Loucy (cell line): Measurements from ENCODE around the gene CMTM7.

Source experiments
- H2AFZ ChIP-seq: fragments of 200-600 bp; sonication (generic); 2 replicates; pipeline ENCODE4 v1.6.0; 2016; ENCODE audit warnings: antibody characterized with exemption, mild to moderate bottlenecking, low read length, moderate library complexity
- H3F3A ChIP-seq: fragments of 200-600 bp; 2 replicates; pipeline ENCODE4 v1.6.0; 2016; ENCODE audit warnings: antibody characterized with exemption, low read depth, mild to moderate bottlenecking
- H3K27me3 ChIP-seq: fragments of 200-600 bp; sonication (generic); 2 replicates; pipeline ENCODE4 v1.6.1; 2014; ENCODE audit warnings: low read length, mild to moderate bottlenecking; ENCODE audit not compliant: insufficient read depth, poor library complexity, severe bottlenecking
- H3K36me3 ChIP-seq: fragments of 200-600 bp; sonication (generic); 2 replicates; pipeline ENCODE4 v1.6.1; 2016; ENCODE audit warnings: low read length; ENCODE audit not compliant: insufficient read depth
- H3K4me1 ChIP-seq: fragments of 200-600 bp; sonication (generic); 2 replicates; pipeline ENCODE4 v1.5.1; 2014; ENCODE audit warnings: low read length, mild to moderate bottlenecking; ENCODE audit not compliant: insufficient read depth, poor library complexity, severe bottlenecking
- H3K4me2 ChIP-seq: fragments of 200-600 bp; sonication (generic); 2 replicates; pipeline ENCODE4 v1.6.0; 2014; ENCODE audit warnings: antibody characterized with exemption, low read length, low read depth, mild to moderate bottlenecking; ENCODE audit not compliant: poor library complexity, severe bottlenecking
- H3K4me3 ChIP-seq: fragments of 200-600 bp; sonication (generic); 2 replicates; pipeline ENCODE4 v1.5.1; 2014; ENCODE audit warnings: low read length, mild to moderate bottlenecking, mixed read lengths; ENCODE audit not compliant: poor library complexity, severe bottlenecking
- H3K79me2 ChIP-seq: fragments of 200-600 bp; sonication (generic); 2 replicates; pipeline ENCODE4 v1.6.1; 2014; ENCODE audit warnings: low read length; ENCODE audit not compliant: insufficient read depth
- H3K9ac ChIP-seq: fragments of 200-600 bp; sonication (generic); 2 replicates; pipeline ENCODE4 v1.6.0; 2014; ENCODE audit warnings: mild to moderate bottlenecking, low read depth, low read length, moderate library complexity; ENCODE audit not compliant: poor library complexity, severe bottlenecking
- H3K9me2 ChIP-seq: fragments of 200-600 bp; sonication (generic); replicated peaks from 2 replicates; pipeline ENCODE4 v1.6.1; 2016; ENCODE audit warnings: low read depth, low read length, mixed read lengths
- H3K9me3 ChIP-seq: fragments of 200-600 bp; sonication (generic); 2 replicates; pipeline ENCODE4 v1.6.1; 2014; ENCODE audit warnings: mild to moderate bottlenecking, antibody characterized with exemption, low read length, low read depth; ENCODE audit not compliant: insufficient read depth
- H4K20me1 ChIP-seq: fragments of 200-600 bp; sonication (generic); 2 replicates; pipeline ENCODE4 v1.6.0; 2014; ENCODE audit warnings: antibody characterized with exemption, low read length, mild to moderate bottlenecking; ENCODE audit not compliant: insufficient read depth, poor library complexity, severe bottlenecking
- EZH2phosphoT487 ChIP-seq: fragments of 200-600 bp; IDR thresholded peaks from 2 replicates; pipeline ENCODE4 v1.6.1; 2018; ENCODE audit warnings: antibody characterized with exemption, mild to moderate bottlenecking, moderate library complexity, borderline replicate concordance
- TF ChIP-seq, protein P1 (sequence below): fragments of 200-600 bp; sonication (generic); conservative IDR thresholded peaks from 2 replicates; pipeline ENCODE4 v1.5.1; 2014; ENCODE audit warnings: mild to moderate bottlenecking, antibody characterized with exemption, low read length

Gene CMTM7

DNA sequence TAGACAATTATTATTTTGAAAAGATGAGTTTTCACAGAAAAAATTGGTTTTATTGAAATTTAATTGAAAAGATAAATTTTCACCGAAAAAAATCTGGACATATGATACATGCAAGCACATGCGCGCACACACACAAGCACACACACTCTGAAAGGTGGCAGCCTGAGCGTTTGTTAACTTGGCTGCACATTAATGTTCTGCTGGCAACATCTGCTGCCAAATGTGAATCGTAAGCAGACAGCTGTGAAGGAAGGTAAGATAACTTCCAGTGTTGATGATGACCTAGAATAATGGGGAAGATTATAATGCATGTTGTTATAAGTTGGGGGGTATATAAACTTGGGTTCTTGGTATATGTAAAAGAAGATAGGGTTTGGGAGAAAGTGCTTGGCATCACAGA lies 18.4 kb upstream of the CMTM7 start:
- TF ChIP-seq, protein P1, sequence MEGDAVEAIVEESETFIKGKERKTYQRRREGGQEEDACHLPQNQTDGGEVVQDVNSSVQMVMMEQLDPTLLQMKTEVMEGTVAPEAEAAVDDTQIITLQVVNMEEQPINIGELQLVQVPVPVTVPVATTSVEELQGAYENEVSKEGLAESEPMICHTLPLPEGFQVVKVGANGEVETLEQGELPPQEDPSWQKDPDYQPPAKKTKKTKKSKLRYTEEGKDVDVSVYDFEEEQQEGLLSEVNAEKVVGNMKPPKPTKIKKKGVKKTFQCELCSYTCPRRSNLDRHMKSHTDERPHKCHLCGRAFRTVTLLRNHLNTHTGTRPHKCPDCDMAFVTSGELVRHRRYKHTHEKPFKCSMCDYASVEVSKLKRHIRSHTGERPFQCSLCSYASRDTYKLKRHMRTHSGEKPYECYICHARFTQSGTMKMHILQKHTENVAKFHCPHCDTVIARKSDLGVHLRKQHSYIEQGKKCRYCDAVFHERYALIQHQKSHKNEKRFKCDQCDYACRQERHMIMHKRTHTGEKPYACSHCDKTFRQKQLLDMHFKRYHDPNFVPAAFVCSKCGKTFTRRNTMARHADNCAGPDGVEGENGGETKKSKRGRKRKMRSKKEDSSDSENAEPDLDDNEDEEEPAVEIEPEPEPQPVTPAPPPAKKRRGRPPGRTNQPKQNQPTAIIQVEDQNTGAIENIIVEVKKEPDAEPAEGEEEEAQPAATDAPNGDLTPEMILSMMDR = no peak
- no peaks in the 10 kb centered on the region for H3K9me3 ChIP-seq
- H4K20me1 ChIP-seq = no peaks in the 10 kb centered on the region
- no peaks in the 10 kb centered on the region for H3K27me3 ChIP-seq
- H3K9me2 ChIP-seq = no peaks in the 10 kb centered on the region
- H3K9ac ChIP-seq = no peak overlapping the region
- no peak overlapping the region for H3K4me2 ChIP-seq
- no peaks in the 10 kb centered on the region for H3F3A ChIP-seq
- H2AFZ ChIP-seq = no peak overlapping the region
- no peaks in the 10 kb centered on the region for H3K36me3 ChIP-seq
- no peaks in the 10 kb centered on the region for H3K4me1 ChIP-seq
- no peaks in the 10 kb centered on the region for H3K79me2 ChIP-seq
- H3K4me3 ChIP-seq = no peak overlapping the region

- Histone ChIP-seq H4K20me1 (no peaks in the 10 kb centered on the region), H3K36me3 (no peaks in the 10 kb centered on the region), H3K9me2 (no peaks in the 10 kb centered on the region), H3K79me2 (no peaks in the 10 kb centered on the region), H2AFZ (no peak overlapping the region), H3K4me2 (no peak overlapping the region), H3K9ac (no peak overlapping the region), H3F3A (no peaks in the 10 kb centered on the region), H3K4me3 (no peak overlapping the region), H3K4me1 (no peaks in the 10 kb centered on the region), H3K9me3 (no peaks in the 10 kb centered on the region), H3K27me3 (no peaks in the 10 kb centered on the region)
- TF ChIP-seq, protein P1 = no peak
- TF ChIP-seq EZH2phosphoT487 = no peak
Measured at GRCh38 chr3:32373844-32374243, 17.8 kb upstream of the CMTM7 start.

GRCh38 chr3:32374788-32375595 lies 16.7 kb upstream of the CMTM7 start:
- Histone ChIP-seq H3K79me2 (no peaks in the 10 kb centered on the region), H3F3A (no peaks in the 10 kb centered on the region), H3K27me3 (no peaks in the 10 kb centered on the region), H3K4me1 (no peaks in the 10 kb centered on the region), H3K4me3 (no peak overlapping the region), H3K9me2 (no peaks in the 10 kb centered on the region), H2AFZ (no peak overlapping the region), H3K9me3 (no peaks in the 10 kb centered on the region), H3K36me3 (no peaks in the 10 kb centered on the region), H3K4me2 (no peak overlapping the region), H4K20me1 (no peaks in the 10 kb centered on the region), H3K9ac (no peak overlapping the region)
- TF ChIP-seq, protein P1 = peak; percentile 79
- TF ChIP-seq EZH2phosphoT487 = no peak
